SK-N-SH treated with all-trans-retinoic acid at 6 μM for 48 hours (cell line): ENCODE data around the gene TMEM187.

Experiments used
- ATAC-seq: fragments of 200-7000 bp; cut with Tn5 transposase; 3 replicates; pipeline ENCODE4 v1.9.1; 2020; ENCODE audit warnings: mild to moderate bottlenecking, moderate library complexity
- ARNTL ChIP-seq: fragments of 450-650 bp; formaldehyde crosslinking; IDR thresholded peaks from 2 replicates; pipeline ENCODE4 v1.5.0; 2020; ENCODE audit warnings: low read depth, mild to moderate bottlenecking, moderate library complexity, borderline replicate concordance
- BACH2 ChIP-seq: fragments of 250-450 bp; sonication (Bioruptor Pico); IDR thresholded peaks from 2 replicates; pipeline ENCODE4 v1.9.0; 2021; ENCODE audit warnings: mild to moderate bottlenecking, borderline replicate concordance
- CREB5 ChIP-seq: fragments of 250-450 bp; sonication (Bioruptor Pico); IDR thresholded peaks from 2 replicates; pipeline ENCODE4 v1.5.1; 2020; ENCODE audit warnings: low read depth, mild to moderate bottlenecking, moderate library complexity
- CSDC2 ChIP-seq: fragments of 250-450 bp; sonication (Bioruptor Pico); IDR thresholded peaks from 2 replicates; pipeline ENCODE4 v1.5.0; 2020; ENCODE audit warnings: mild to moderate bottlenecking, moderate library complexity
- CSRNP3 ChIP-seq: fragments of 250-450 bp; sonication (Bioruptor Pico); IDR thresholded peaks from 2 replicates; pipeline ENCODE4 v1.5.1; 2021; ENCODE audit warnings: mild to moderate bottlenecking, moderate library complexity
- ESRRG ChIP-seq: fragments of 250-450 bp; sonication (Bioruptor Pico); IDR thresholded peaks from 2 replicates; pipeline ENCODE4 v1.6.1; 2021; ENCODE audit warnings: mild to moderate bottlenecking
- GLIS3 ChIP-seq: fragments of 250-450 bp; sonication (Bioruptor Pico); IDR thresholded peaks from 2 replicates; pipeline ENCODE4 v1.5.0; 2020; ENCODE audit warnings: mild to moderate bottlenecking, moderate library complexity
- ISL1 ChIP-seq: fragments of 250-450 bp; sonication (Bioruptor Pico); IDR thresholded peaks from 2 replicates; pipeline ENCODE4 v2.1.2; 2022; ENCODE audit warnings: mild to moderate bottlenecking, moderate library complexity
- OSR1 ChIP-seq: fragments of 250-450 bp; sonication (Bioruptor Pico); IDR thresholded peaks from 2 replicates; pipeline ENCODE4 v1.8.0; 2022; ENCODE audit warnings: moderate library complexity, mild to moderate bottlenecking, inconsistent platforms
- PATZ1 ChIP-seq: fragments of 250-450 bp; sonication (Bioruptor Pico); IDR thresholded peaks from 2 replicates; pipeline ENCODE4 v1.8.0; 2020; ENCODE audit warnings: mild to moderate bottlenecking, moderate library complexity, borderline replicate concordance
- POU6F1 ChIP-seq: fragments of 250-450 bp; sonication (Bioruptor Pico); IDR thresholded peaks from 2 replicates; pipeline ENCODE4 v1.8.0; 2021; ENCODE audit warnings: low read depth, mild to moderate bottlenecking, moderate library complexity, borderline replicate concordance
- PPARA ChIP-seq: fragments of 250-450 bp; sonication (Bioruptor Pico); IDR thresholded peaks from 2 replicates; pipeline ENCODE4 v1.5.0; 2020; ENCODE audit warnings: mild to moderate bottlenecking, borderline replicate concordance
- RARB ChIP-seq: fragments of 250-450 bp; sonication (Bioruptor Pico); IDR thresholded peaks from 2 replicates; pipeline ENCODE4 v1.8.0; 2021; ENCODE audit warnings: mild to moderate bottlenecking, moderate library complexity
- SNAI2 ChIP-seq: fragments of 250-450 bp; sonication (Bioruptor Pico); IDR thresholded peaks from 2 replicates; pipeline ENCODE4 v1.5.0; 2020; ENCODE audit warnings: mild to moderate bottlenecking, moderate library complexity
- TCF4 ChIP-seq: fragments of 250-450 bp; sonication (Bioruptor Pico); IDR thresholded peaks from 2 replicates; pipeline ENCODE4 v1.8.0; 2021; ENCODE audit warnings: mild to moderate bottlenecking, moderate library complexity, borderline replicate concordance
- TOX ChIP-seq: fragments of 250-450 bp; sonication (Bioruptor Pico); IDR thresholded peaks from 2 replicates; pipeline ENCODE4 v1.8.0; 2021; ENCODE audit warnings: mild to moderate bottlenecking, moderate library complexity, borderline replicate concordance
- TSHZ2 ChIP-seq: fragments of 250-450 bp; sonication (Bioruptor Pico); IDR thresholded peaks from 2 replicates; pipeline ENCODE4 v1.5.0; 2020; ENCODE audit warnings: mild to moderate bottlenecking, moderate library complexity
- ZC3H10 ChIP-seq: fragments of 250-450 bp; sonication (Bioruptor Pico); IDR thresholded peaks from 2 replicates; pipeline ENCODE4 v1.5.1; 2021; ENCODE audit warnings: mild to moderate bottlenecking, moderate library complexity
- ZFP3 ChIP-seq: fragments of 250-450 bp; sonication (Bioruptor Pico); IDR thresholded peaks from 2 replicates; pipeline ENCODE4 v1.5.0; 2020; ENCODE audit warnings: mild to moderate bottlenecking, moderate library complexity
- ZFP30 ChIP-seq: fragments of 450-650 bp; formaldehyde crosslinking; IDR thresholded peaks from 2 replicates; pipeline ENCODE4 v1.5.0; 2022; ENCODE audit warnings: mild to moderate bottlenecking, moderate library complexity
- ZNF565 ChIP-seq: fragments of 450-650 bp; formaldehyde crosslinking; conservative IDR thresholded peaks from 2 replicates; pipeline ENCODE4 v1.5.0; 2020; ENCODE audit warnings: low read depth, mild to moderate bottlenecking, moderate library complexity
- ZNF70 ChIP-seq: fragments of 450-650 bp; formaldehyde crosslinking; IDR thresholded peaks from 2 replicates; pipeline ENCODE4 v1.5.0; 2020; ENCODE audit warnings: mild to moderate bottlenecking, moderate library complexity
- ZNF8 ChIP-seq: fragments of 450-650 bp; formaldehyde crosslinking; IDR thresholded peaks from 2 replicates; pipeline ENCODE4 v1.5.0; 2020; ENCODE audit warnings: mild to moderate bottlenecking, moderate library complexity

The TMEM187 gene

GRCh38 chrX:153954558-153955227 lies 17.9 kb upstream of the TMEM187 start:
- ATAC-seq = peak; percentile 4; the same call in 2 of the 3 replicates
- TF ChIP-seq TCF4 (no peak), ZNF565 (CRISPR knock-in tag) (no peak), TOX (CRISPR knock-in tag) (no peak), ARNTL (no peak), RARB (CRISPR knock-in tag) (no peak), PPARA (CRISPR knock-in tag) (no peak), ZFP30 (CRISPR knock-in tag) (no peak), GLIS3 (no peak), ZNF70 (CRISPR knock-in tag) (no peak), CREB5 (no peak), PATZ1 (CRISPR knock-in tag) (no peak), CSDC2 (CRISPR knock-in tag) (no peak), SNAI2 (no peak), OSR1 (no peak), ZC3H10 (no peak), POU6F1 (CRISPR knock-in tag) (no peak), ESRRG (CRISPR knock-in tag) (no peak)

GRCh38 chrX:153955228-153955732 lies 17.3 kb upstream of the TMEM187 start:
- TF ChIP-seq CSRNP3 (CRISPR knock-in tag) (no peak), OSR1 (no peak), ZNF70 (CRISPR knock-in tag) (no peak), CSDC2 (CRISPR knock-in tag) (no peak), BACH2 (no peak), GLIS3 (no peak), SNAI2 (no peak), PATZ1 (CRISPR knock-in tag) (no peak), ZFP30 (CRISPR knock-in tag) (no peak), POU6F1 (CRISPR knock-in tag) (no peak), ZNF8 (CRISPR knock-in tag) (no peak), TCF4 (no peak), TSHZ2 (CRISPR knock-in tag) (no peak), ARNTL (no peak), ZNF565 (CRISPR knock-in tag) (no peak), ZFP3 (no peak), ESRRG (CRISPR knock-in tag) (no peak), ISL1 (CRISPR knock-in tag) (no peak), TOX (CRISPR knock-in tag) (no peak)
- ATAC-seq = no peak
